DOHH2 (cell line): ENCODE results near the gene SH3GL3.

Source experiments
- H3F3A ChIP-seq: fragments of 200-600 bp; sonication (generic), shearing (Covaris generic); 2 replicates; pipeline ENCODE4 v1.6.0; 2016; ENCODE audit warnings: antibody characterized with exemption, mild to moderate bottlenecking; ENCODE audit not compliant: control insufficient read depth, insufficient read depth
- H3K27ac ChIP-seq: fragments of 200-600 bp; sonication (generic); 2 replicates; pipeline ENCODE4 v1.5.1; 2014; ENCODE audit warnings: low read depth, mild to moderate bottlenecking, low read length, moderate library complexity
- H3K27me3 ChIP-seq: fragments of 200-600 bp; sonication (generic); 2 replicates; pipeline ENCODE4 v1.6.1; 2014; ENCODE audit warnings: mild to moderate bottlenecking, low read length, mixed read lengths; ENCODE audit not compliant: control insufficient read depth
- H3K36me3 ChIP-seq: fragments of 200-600 bp; sonication (generic); 2 replicates; pipeline ENCODE4 v1.6.1; 2014; ENCODE audit warnings: mild to moderate bottlenecking, low read length, moderate library complexity, mixed read lengths; ENCODE audit not compliant: control insufficient read depth
- H3K4me1 ChIP-seq: fragments of 200-600 bp; sonication (generic); 2 replicates; pipeline ENCODE4 v1.6.1; 2014; ENCODE audit warnings: mild to moderate bottlenecking, low read length, mixed read lengths; ENCODE audit not compliant: control insufficient read depth
- H3K4me2 ChIP-seq: fragments of 200-600 bp; sonication (generic); 2 replicates; pipeline ENCODE4 v1.6.0; 2014; ENCODE audit warnings: mild to moderate bottlenecking, low read length, moderate library complexity
- H3K4me3 ChIP-seq: fragments of 200-600 bp; sonication (generic); 2 replicates; pipeline ENCODE4 v1.5.1; 2014; ENCODE audit warnings: mild to moderate bottlenecking, low read length, mixed read lengths
- H3K79me2 ChIP-seq: fragments of 200-600 bp; sonication (generic); 2 replicates; pipeline ENCODE4 v1.6.1; 2014; ENCODE audit warnings: mild to moderate bottlenecking, low read length, mixed read lengths; ENCODE audit not compliant: control insufficient read depth
- H3K9me2 ChIP-seq: fragments of 200-600 bp; sonication (generic); replicated peaks from 2 replicates; pipeline ENCODE4 v1.6.1; 2014; ENCODE audit warnings: mild to moderate bottlenecking, low read length, mixed read lengths; ENCODE audit not compliant: control insufficient read depth
- H3K9me3 ChIP-seq: fragments of 200-600 bp; sonication (generic); 2 replicates; pipeline ENCODE4 v1.6.1; 2014; ENCODE audit warnings: antibody characterized with exemption, low read length, mixed read lengths; ENCODE audit not compliant: control insufficient read depth, insufficient read depth
- H4K20me1 ChIP-seq: fragments of 200-600 bp; sonication (generic); 2 replicates; pipeline ENCODE4 v1.6.0; 2014; ENCODE audit warnings: low read depth, mild to moderate bottlenecking, antibody characterized with exemption, low read length, moderate library complexity; ENCODE audit not compliant: control insufficient read depth, insufficient read depth
- EZH2phosphoT487 ChIP-seq: fragments of 200-600 bp; sonication (generic); IDR thresholded peaks from 2 replicates; pipeline ENCODE4 v1.6.1; 2017; ENCODE audit warnings: borderline replicate concordance, mild to moderate bottlenecking, antibody characterized with exemption, low read length, moderate library complexity, mixed read lengths
- TF ChIP-seq, protein P1 (sequence below): fragments of 200-600 bp; sonication (generic); IDR thresholded peaks from one replicate; pipeline ENCODE4 v1.5.1; 2014; ENCODE audit warnings: antibody characterized with exemption, mild to moderate bottlenecking, low read depth, low read length; ENCODE audit not compliant: poor library complexity, severe bottlenecking

The SH3GL3 gene

GRCh38 chr15:83471307-83471866 is 24.2 kb downstream of the SH3GL3 start:
- no peaks in the 10 kb centered on the region for H3K9me2 ChIP-seq
- H3K79me2 ChIP-seq, result no peaks in the 10 kb centered on the region
- no peaks in the 10 kb centered on the region for H3K9me3 ChIP-seq
- H3F3A ChIP-seq, result no peaks in the 10 kb centered on the region
- no peaks in the 10 kb centered on the region for H3K4me1 ChIP-seq
- no peak overlapping the region for H3K4me3 ChIP-seq
- TF ChIP-seq EZH2phosphoT487, result no peak
- TF ChIP-seq, protein P1, sequence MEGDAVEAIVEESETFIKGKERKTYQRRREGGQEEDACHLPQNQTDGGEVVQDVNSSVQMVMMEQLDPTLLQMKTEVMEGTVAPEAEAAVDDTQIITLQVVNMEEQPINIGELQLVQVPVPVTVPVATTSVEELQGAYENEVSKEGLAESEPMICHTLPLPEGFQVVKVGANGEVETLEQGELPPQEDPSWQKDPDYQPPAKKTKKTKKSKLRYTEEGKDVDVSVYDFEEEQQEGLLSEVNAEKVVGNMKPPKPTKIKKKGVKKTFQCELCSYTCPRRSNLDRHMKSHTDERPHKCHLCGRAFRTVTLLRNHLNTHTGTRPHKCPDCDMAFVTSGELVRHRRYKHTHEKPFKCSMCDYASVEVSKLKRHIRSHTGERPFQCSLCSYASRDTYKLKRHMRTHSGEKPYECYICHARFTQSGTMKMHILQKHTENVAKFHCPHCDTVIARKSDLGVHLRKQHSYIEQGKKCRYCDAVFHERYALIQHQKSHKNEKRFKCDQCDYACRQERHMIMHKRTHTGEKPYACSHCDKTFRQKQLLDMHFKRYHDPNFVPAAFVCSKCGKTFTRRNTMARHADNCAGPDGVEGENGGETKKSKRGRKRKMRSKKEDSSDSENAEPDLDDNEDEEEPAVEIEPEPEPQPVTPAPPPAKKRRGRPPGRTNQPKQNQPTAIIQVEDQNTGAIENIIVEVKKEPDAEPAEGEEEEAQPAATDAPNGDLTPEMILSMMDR, result no peak
- no peaks in the 10 kb centered on the region for H4K20me1 ChIP-seq
- no peak overlapping the region for H3K27ac ChIP-seq
- H3K27me3 ChIP-seq, result no peaks in the 10 kb centered on the region
- no peaks in the 10 kb centered on the region for H3K36me3 ChIP-seq
- H3K4me2 ChIP-seq, result no peak overlapping the region

GRCh38 chr15:83472151-83472550 is 25.0 kb downstream of the SH3GL3 start:
- no peaks in the 10 kb centered on the region for H4K20me1 ChIP-seq
- H3K27ac ChIP-seq, result no peak overlapping the region
- H3K9me3 ChIP-seq, result no peaks in the 10 kb centered on the region
- H3F3A ChIP-seq, result no peaks in the 10 kb centered on the region
- TF ChIP-seq, protein P1, result no peak
- no peak for TF ChIP-seq EZH2phosphoT487
- no peak overlapping the region for H3K4me3 ChIP-seq
- no peaks in the 10 kb centered on the region for H3K4me1 ChIP-seq
- H3K9me2 ChIP-seq, result no peaks in the 10 kb centered on the region
- no peaks in the 10 kb centered on the region for H3K36me3 ChIP-seq
- H3K4me2 ChIP-seq, result no peak overlapping the region
- no peaks in the 10 kb centered on the region for H3K27me3 ChIP-seq
- no peaks in the 10 kb centered on the region for H3K79me2 ChIP-seq

GRCh38 chr15:83472797-83473196 is 25.7 kb downstream of the SH3GL3 start:
- no peak overlapping the region for H3K4me3 ChIP-seq
- no peaks in the 10 kb centered on the region for H3K79me2 ChIP-seq
- H3K4me2 ChIP-seq, result no peak overlapping the region
- H3K27me3 ChIP-seq, result no peaks in the 10 kb centered on the region
- no peaks in the 10 kb centered on the region for H4K20me1 ChIP-seq
- TF ChIP-seq EZH2phosphoT487, result no peak
- TF ChIP-seq, protein P1, result no peak
- no peaks in the 10 kb centered on the region for H3F3A ChIP-seq
- H3K9me2 ChIP-seq, result no peaks in the 10 kb centered on the region
- H3K4me1 ChIP-seq, result no peaks in the 10 kb centered on the region
- H3K27ac ChIP-seq, result no peak overlapping the region
- no peaks in the 10 kb centered on the region for H3K9me3 ChIP-seq
- H3K36me3 ChIP-seq, result no peaks in the 10 kb centered on the region
